ENCODE results near the gene PIK3C2G.

Gene PIK3C2G

GRCh38 chr12:18576104-18576626 is 314.8 kb downstream of the PIK3C2G start:
- no peak for DNase-seq

GRCh38 chr12:18576648-18577047 is 315.3 kb downstream of the PIK3C2G start:
- no peak for DNase-seq

GRCh38 chr12:18578191-18578590 is 316.9 kb downstream of the PIK3C2G start:
- no peak for DNase-seq

GRCh38 chr12:18580291-18580690 is 319.0 kb downstream of the PIK3C2G start:
- no peak for DNase-seq

- no peak for DNase-seq
Observed at GRCh38 chr12:18580706-18581105, 319.4 kb downstream of the PIK3C2G start.

GRCh38 chr12:18581232-18581962 is 320.1 kb downstream of the PIK3C2G start:
- no peak for DNase-seq

- no peak for DNase-seq
Observed at GRCh38 chr12:18583655-18584054, 322.3 kb downstream of the PIK3C2G start.

GRCh38 chr12:18586581-18586980 is 325.3 kb downstream of the PIK3C2G start:
- no peak for DNase-seq

GRCh38 chr12:18589316-18589715 is 328.0 kb downstream of the PIK3C2G start:
- DNase-seq, result no peak

GRCh38 chr12:18591473-18591872 is 330.2 kb downstream of the PIK3C2G start:
- DNase-seq, result no peak

GRCh38 chr12:18595412-18595811 is 334.1 kb downstream of the PIK3C2G start:
- DNase-seq, result no peak

- DNase-seq, result no peak
Observed at GRCh38 chr12:18601962-18602361, 340.6 kb downstream of the PIK3C2G start.

- no peak for DNase-seq
Observed at GRCh38 chr12:18612971-18613370, 351.7 kb downstream of the PIK3C2G start.

- DNase-seq, result no peak
Observed at GRCh38 chr12:18620986-18621385, 359.7 kb downstream of the PIK3C2G start.

- no peak for DNase-seq
Observed at GRCh38 chr12:18629445-18629844, 368.1 kb downstream of the PIK3C2G start.

GRCh38 chr12:18629916-18630315 is 368.6 kb downstream of the PIK3C2G start:
- no peak for DNase-seq

- DNase-seq, result no peak
Observed at GRCh38 chr12:18631339-18631738, 370.0 kb downstream of the PIK3C2G start.

- DNase-seq, result no peak
Observed at GRCh38 chr12:18632848-18633247, 371.5 kb downstream of the PIK3C2G start.

- DNase-seq, result no peak
Observed at GRCh38 chr12:18634382-18634781, 373.1 kb downstream of the PIK3C2G start.

- DNase-seq, result no peak
Observed at GRCh38 chr12:18640321-18640955, 379.1 kb downstream of the PIK3C2G start.

GRCh38 chr12:18643681-18644080 is 382.4 kb downstream of the PIK3C2G start:
- no peak for DNase-seq

GRCh38 chr12:18644564-18644963 is 383.2 kb downstream of the PIK3C2G start:
- no peak for DNase-seq

- no peak for DNase-seq
Observed at GRCh38 chr12:18646286-18646890, 385.1 kb downstream of the PIK3C2G start.

GRCh38 chr12:18651525-18651924 is 390.2 kb downstream of the PIK3C2G start:
- no peak for DNase-seq

All from effector CD4-positive, alpha-beta T cell (primary cell).